Neuronal stem cell (in vitro differentiated cells): ENCODE measurements around the gene SHOC1.

Experiments
- DNase-seq: peaks from one replicate; pipeline ENCODE4 v3.0.0-alpha.2; 2013; ENCODE audit warnings: low spot score
- H2AFZ ChIP-seq: one replicate; pipeline ENCODE4 v1.6.1; 2013; ENCODE audit warnings: mild to moderate bottlenecking, low read length, inconsistent platforms
- H2AK5ac ChIP-seq: 2 replicates; pipeline ENCODE4 v1.6.1; 2013; ENCODE audit warnings: low read depth, mild to moderate bottlenecking, inconsistent platforms, low read length, moderate library complexity, mixed read lengths
- H2BK120ac ChIP-seq: 2 replicates; pipeline ENCODE4 v1.6.1; 2013; ENCODE audit warnings: low read depth, mild to moderate bottlenecking, inconsistent platforms, low read length, moderate library complexity, mixed read lengths
- H2BK12ac ChIP-seq: one replicate; pipeline ENCODE4 v1.6.1; 2013; ENCODE audit warnings: low read length, inconsistent platforms
- H2BK15ac ChIP-seq: 2 replicates; pipeline ENCODE4 v1.6.1; 2013; ENCODE audit warnings: mild to moderate bottlenecking, low read length, inconsistent platforms, mixed read lengths
- H2BK5ac ChIP-seq: one replicate; pipeline ENCODE4 v1.6.1; 2013; ENCODE audit warnings: inconsistent platforms, mild to moderate bottlenecking, low read length, moderate library complexity
- H3K14ac ChIP-seq: one replicate; pipeline ENCODE4 v1.6.1; 2013; ENCODE audit warnings: low read length, inconsistent platforms
- H3K18ac ChIP-seq: 2 replicates; pipeline ENCODE4 v1.6.1; 2013; ENCODE audit warnings: low read length, inconsistent platforms
- H3K23ac ChIP-seq: 2 replicates; pipeline ENCODE4 v1.6.1; 2013; ENCODE audit warnings: low read depth, mild to moderate bottlenecking, mixed read lengths, low read length, inconsistent platforms; ENCODE audit not compliant: poor library complexity
- H3K27ac ChIP-seq: replicated peaks from 3 replicates; pipeline ENCODE4 v1.5.1; 2013; ENCODE audit warnings: low read length, inconsistent platforms
- H3K27me3 ChIP-seq, 3 experiments: 2 replicates each; pipeline ENCODE4 v1.6.1; 2013; ENCODE audit warnings: low read length in 3 of 3, mild to moderate bottlenecking in 2 of 3, inconsistent platforms in 1 of 3, low read depth in 1 of 3, mixed read lengths in 1 of 3, moderate library complexity in 1 of 3; ENCODE audit not compliant: control insufficient read depth in 3 of 3, insufficient read depth in 3 of 3
- H3K36me3 ChIP-seq, 2 donors: replicated peaks in 1 of 2; 2 replicates each; pipeline ENCODE4 v1.6.1; 2013; ENCODE audit warnings: low read length in 2 of 2; ENCODE audit not compliant: control insufficient read depth in 2 of 2, insufficient read depth in 2 of 2
- H3K4ac ChIP-seq: 2 replicates; pipeline ENCODE4 v1.6.1; 2013; ENCODE audit warnings: inconsistent platforms, mild to moderate bottlenecking, low read length, moderate library complexity
- H3K4me1 ChIP-seq, 2 donors: 1 replicate in 1 of 2; 2 replicates in 1 of 2; pipeline ENCODE4 v1.6.1; 2013; ENCODE audit warnings: low read length in 2 of 2, low read depth in 1 of 2; ENCODE audit not compliant: control insufficient read depth in 2 of 2, insufficient read depth in 1 of 2
- H3K4me2 ChIP-seq: one replicate; pipeline ENCODE4 v1.6.1; 2013; ENCODE audit warnings: mild to moderate bottlenecking, low read length, inconsistent platforms; ENCODE audit not compliant: insufficient read depth, poor library complexity, severe bottlenecking
- H3K4me3 ChIP-seq, 2 donors: 2 replicates each; pipeline ENCODE4 v1.5.1; 2013; ENCODE audit warnings: low read length in 2 of 2, mild to moderate bottlenecking in 2 of 2, inconsistent platforms in 1 of 2, moderate library complexity in 1 of 2
- H3K79me1 ChIP-seq: one replicate; pipeline ENCODE4 v1.6.1; 2013; ENCODE audit warnings: low read depth, mild to moderate bottlenecking, inconsistent platforms, low read length, moderate library complexity
- H3K9ac ChIP-seq: one replicate; pipeline ENCODE4 v1.6.1; 2013; ENCODE audit warnings: mild to moderate bottlenecking, low read depth, low read length, inconsistent platforms; ENCODE audit not compliant: poor library complexity
- H3K9me3 ChIP-seq, 2 donors: replicated peaks in 1 of 2; 2 replicates each; pipeline versions ENCODE3 to v1.6.1; 2013; ENCODE audit warnings: low read length in 2 of 2, mild to moderate bottlenecking in 2 of 2, inconsistent platforms in 1 of 2, low read depth in 1 of 2, mixed read lengths in 1 of 2, moderate library complexity in 1 of 2; ENCODE audit not compliant: control insufficient read depth in 2 of 2, insufficient read depth in 1 of 2
- H4K8ac ChIP-seq: one replicate; pipeline ENCODE4 v1.6.1; 2013; ENCODE audit warnings: low read depth, mild to moderate bottlenecking, inconsistent platforms, low read length, moderate library complexity
- H4K91ac ChIP-seq: one replicate; pipeline ENCODE4 v1.6.1; 2013; ENCODE audit warnings: low read length, low read depth, mild to moderate bottlenecking, inconsistent platforms; ENCODE audit not compliant: poor library complexity
- WGBS, 2 donors: extraction: QIAGEN DNeasy Blood & Tissue Kit; methylation state at CpG; one replicate each; pipeline ENCODE4 v1.1.7; 2013; ENCODE audit warnings: missing lambda C conversion rate in 2 of 2, mixed read lengths in 1 of 2; ENCODE audit not compliant: insufficient read length in 2 of 2, insufficient replicate concordance in 1 of 2; ENCODE audit errors: extremely low coverage in 2 of 2; 5-methylcytosine and 5-hydroxymethylcytosine counted together

The SHOC1 gene

DNA sequence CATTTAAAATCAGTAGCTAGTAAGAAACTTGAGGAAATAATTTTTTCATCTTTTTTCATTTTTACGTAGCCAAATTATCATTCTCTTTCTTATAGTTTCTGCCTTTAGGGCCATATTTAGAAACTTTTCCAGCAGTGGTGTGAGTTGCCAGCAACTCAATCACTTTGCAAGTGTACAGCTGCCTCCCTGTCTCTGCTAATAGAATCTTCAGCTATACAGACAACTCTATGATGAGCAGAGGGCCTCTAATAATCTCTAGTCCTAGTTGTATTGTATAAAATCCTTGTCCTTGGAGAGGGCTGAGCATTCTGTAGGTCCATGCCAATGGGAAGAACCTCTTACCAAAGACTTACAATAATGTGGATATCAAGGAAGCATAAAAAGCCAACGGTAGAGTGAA is 11.5 kb upstream of the SHOC1 start:
- Histone ChIP-seq H2BK120ac (no peak overlapping the region), H3K4me2 (no peak overlapping the region), H2BK12ac (no peak overlapping the region), H3K27me3 (no peaks in the 10 kb centered on the region), H3K9me3 (no peaks in the 10 kb centered on the region), H2AK5ac (no peak overlapping the region), H3K18ac (no peak overlapping the region), H3K4me1 (no peaks in the 10 kb centered on the region), H2BK15ac (no peak overlapping the region), H2BK5ac (no peak overlapping the region), H4K8ac (no peak overlapping the region), H3K14ac (no peak overlapping the region), H3K23ac (no peak overlapping the region), H3K79me1 (no peaks in the 10 kb centered on the region), H3K9ac (no peak overlapping the region), H3K4ac (no peak overlapping the region), H3K36me3 (no peaks in the 10 kb centered on the region), H2AFZ (no peak overlapping the region), H4K91ac (no peak overlapping the region), H3K4me3 (no peak overlapping the region), H3K27ac (no peak overlapping the region)
- WGBS, 2 donors: no CpG with 5 or more reads among the region's 2 CpGs
- no peak for DNase-seq

DNA sequence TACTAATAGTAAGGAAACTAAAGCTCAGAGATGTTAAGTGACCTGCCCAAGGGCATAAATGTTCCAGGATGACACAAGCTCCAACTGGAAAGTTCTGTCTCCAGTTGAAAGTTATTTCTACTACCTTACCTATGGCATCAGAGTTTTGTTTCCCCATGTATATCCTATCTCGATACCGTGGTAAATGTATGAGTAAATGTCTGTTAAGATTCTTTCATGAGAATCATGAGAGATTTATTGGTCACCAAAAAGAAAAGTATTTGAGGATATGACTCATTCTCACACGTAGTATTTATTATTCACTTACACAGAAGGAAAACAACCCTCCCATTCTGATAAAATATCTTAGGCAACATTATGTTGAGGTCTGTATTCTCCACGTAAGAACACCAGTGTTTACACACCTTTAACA is 11.1 kb upstream of the SHOC1 start:
- Histone ChIP-seq H3K4me3 (no peak overlapping the region), H2AK5ac (no peak overlapping the region), H2BK120ac (no peak overlapping the region), H3K9ac (no peak overlapping the region), H4K8ac (no peak overlapping the region), H2BK15ac (no peak overlapping the region), H3K23ac (no peak overlapping the region), H3K4me1 (no peaks in the 10 kb centered on the region), H3K27ac (no peak overlapping the region), H3K27me3 (no peaks in the 10 kb centered on the region), H2AFZ (no peak overlapping the region), H3K9me3 (no peaks in the 10 kb centered on the region), H2BK5ac (no peak overlapping the region), H3K36me3 (no peaks in the 10 kb centered on the region), H3K79me1 (no peaks in the 10 kb centered on the region), H3K4ac (no peak overlapping the region), H3K4me2 (no peak overlapping the region), H3K14ac (no peak overlapping the region), H4K91ac (no peak overlapping the region), H3K18ac (no peak overlapping the region), H2BK12ac (no peak overlapping the region)
- WGBS, 2 donors: no CpG with 5 or more reads among the region's 4 CpGs
- DNase-seq: no peak

DNA sequence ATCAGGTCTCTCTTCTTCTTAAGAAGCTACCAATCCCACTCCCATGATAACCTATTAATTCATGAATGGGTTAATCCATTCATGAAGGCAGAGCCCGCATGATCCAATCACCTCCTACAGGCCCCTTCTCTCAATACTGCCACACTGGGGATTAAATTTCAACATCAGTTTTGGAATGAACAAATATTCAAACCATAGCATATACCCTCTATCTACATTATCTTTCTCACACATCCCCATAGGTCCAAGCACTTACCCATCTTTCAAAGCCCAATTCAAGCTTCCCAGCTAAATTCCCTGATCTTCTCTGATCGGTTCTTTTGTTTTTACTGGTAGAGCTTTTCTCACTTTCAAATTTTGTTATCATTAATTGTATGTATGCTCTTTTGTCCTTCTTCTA is 10.5 kb upstream of the SHOC1 start:
- H3K4me2 ChIP-seq: no peak overlapping the region
- no peak overlapping the region for H3K14ac ChIP-seq
- no peak overlapping the region for H4K8ac ChIP-seq
- H3K36me3 ChIP-seq: no peaks in the 10 kb centered on the region
- H3K4me1 ChIP-seq: no peaks in the 10 kb centered on the region
- no peak overlapping the region for H3K9ac ChIP-seq
- H3K79me1 ChIP-seq: no peaks in the 10 kb centered on the region
- no peak overlapping the region for H2AFZ ChIP-seq
- H3K9me3 ChIP-seq: no peaks in the 10 kb centered on the region
- H2BK5ac ChIP-seq: no peak overlapping the region
- no peak overlapping the region for H3K4ac ChIP-seq
- no peak overlapping the region for H4K91ac ChIP-seq
- H2BK15ac ChIP-seq: no peak overlapping the region
- no CpG with 5 or more reads among the region's 2 CpGs for WGBS, 2 donors
- H3K27me3 ChIP-seq: no peaks in the 10 kb centered on the region
- H2BK120ac ChIP-seq: no peak overlapping the region
- no peak overlapping the region for H3K4me3 ChIP-seq
- H3K18ac ChIP-seq: no peak overlapping the region
- H2AK5ac ChIP-seq: no peak overlapping the region
- no peak for DNase-seq
- no peak overlapping the region for H3K27ac ChIP-seq
- no peak overlapping the region for H3K23ac ChIP-seq
- H2BK12ac ChIP-seq: no peak overlapping the region

DNA sequence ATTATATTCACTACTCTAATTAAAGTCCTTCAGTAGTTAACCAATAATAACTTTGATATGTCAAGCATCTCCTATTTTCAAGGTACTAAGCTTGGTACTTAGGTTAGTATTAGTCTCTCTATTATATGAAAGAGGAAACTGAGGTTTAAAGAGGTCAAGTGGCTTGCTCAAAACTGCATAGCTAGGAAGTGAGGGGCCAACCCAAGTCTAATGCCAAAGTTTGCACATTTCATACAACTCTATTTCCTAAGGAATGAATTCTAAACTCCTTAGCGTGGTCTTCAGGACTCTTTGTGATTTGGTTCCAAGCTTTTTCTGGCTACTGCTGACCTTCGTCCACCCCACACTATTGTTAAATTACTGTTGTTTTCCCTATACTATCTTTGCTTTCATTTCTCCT is 9.9 kb upstream of the SHOC1 start:
- no peak overlapping the region for H2BK12ac ChIP-seq
- no peaks in the 10 kb centered on the region for H3K4me1 ChIP-seq
- no peaks in the 10 kb centered on the region for H3K27me3 ChIP-seq
- no CpG with 5 or more reads among the region's 2 CpGs for WGBS, 2 donors
- H3K18ac ChIP-seq: no peak overlapping the region
- no peak overlapping the region for H2BK5ac ChIP-seq
- H4K91ac ChIP-seq: no peak overlapping the region
- no peak overlapping the region for H2BK120ac ChIP-seq
- H3K79me1 ChIP-seq: no peaks in the 10 kb centered on the region
- H3K36me3 ChIP-seq: no peaks in the 10 kb centered on the region
- H3K23ac ChIP-seq: no peak overlapping the region
- no peak overlapping the region for H2AFZ ChIP-seq
- H2AK5ac ChIP-seq: no peak overlapping the region
- H3K27ac ChIP-seq: no peak overlapping the region
- no peak overlapping the region for H3K14ac ChIP-seq
- no peak overlapping the region for H3K4ac ChIP-seq
- DNase-seq: no peak
- no peak overlapping the region for H3K9ac ChIP-seq
- no peak overlapping the region for H2BK15ac ChIP-seq
- H3K9me3 ChIP-seq: no peaks in the 10 kb centered on the region
- H3K4me3 ChIP-seq: no peak overlapping the region
- H3K4me2 ChIP-seq: no peak overlapping the region
- no peak overlapping the region for H4K8ac ChIP-seq
